ENCODE results near the gene GSG1.
"Not testable (repeated sequence)": the region's sequence is repeated elsewhere in the genome, so short reads cannot be mapped to it uniquely, and the experiment has no call there.

GSG1 gene

GRCh38 chr12:13049816-13050215 is 53.7 kb downstream of the GSG1 start:
- DNase-seq: no peak

- DNase-seq: no peak
Observed at GRCh38 chr12:13046964-13047363, 56.5 kb downstream of the GSG1 start.

- no peak for DNase-seq
Observed at GRCh38 chr12:13045816-13046215, 57.7 kb downstream of the GSG1 start.

GRCh38 chr12:13044906-13045299 is 58.6 kb downstream of the GSG1 start:
- no peak for DNase-seq

GRCh38 chr12:13044002-13044905 is 59.2 kb downstream of the GSG1 start, which contains the start of gene FAM234B:
Gene FAM234B, plus strand, starts transcription at chr12:13044381. Its CDS starts 23 bp downstream, at chr12:13044404.
- peak; percentile 71 to 73 for DNase-seq

- DNase-seq: no peak
Observed at GRCh38 chr12:13042666-13043230, 60.7 kb downstream of the GSG1 start.

- DNase-seq: no peak
Observed at GRCh38 chr12:13041224-13041623, 62.2 kb downstream of the GSG1 start.

GRCh38 chr12:13039328-13039956 is 64.0 kb downstream of the GSG1 start:
- DNase-seq: no peak

GRCh38 chr12:13038491-13039161 is 64.8 kb downstream of the GSG1 start:
- no peak for DNase-seq

GRCh38 chr12:13036881-13037280 is 66.6 kb downstream of the GSG1 start:
- DNase-seq: no peak

- DNase-seq: not testable (repeated sequence)
Observed at GRCh38 chr12:13035335-13035734, 68.1 kb downstream of the GSG1 start.
